HG02885 (cell line): ENCODE measurements around the gene KBTBD12.

Experiments used
- ATAC-seq: cut with Tn5 transposase; IDR thresholded peaks from one replicate; pipeline ENCODE4 v1.9.1; 2021; ENCODE audit warnings: mild to moderate bottlenecking; ENCODE audit not compliant: unreplicated experiment, poor library complexity

Gene KBTBD12

GRCh38 chr3:127982155-127982554 lies 67.1 kb downstream of the KBTBD12 start:
- ATAC-seq = no peak

DNA sequence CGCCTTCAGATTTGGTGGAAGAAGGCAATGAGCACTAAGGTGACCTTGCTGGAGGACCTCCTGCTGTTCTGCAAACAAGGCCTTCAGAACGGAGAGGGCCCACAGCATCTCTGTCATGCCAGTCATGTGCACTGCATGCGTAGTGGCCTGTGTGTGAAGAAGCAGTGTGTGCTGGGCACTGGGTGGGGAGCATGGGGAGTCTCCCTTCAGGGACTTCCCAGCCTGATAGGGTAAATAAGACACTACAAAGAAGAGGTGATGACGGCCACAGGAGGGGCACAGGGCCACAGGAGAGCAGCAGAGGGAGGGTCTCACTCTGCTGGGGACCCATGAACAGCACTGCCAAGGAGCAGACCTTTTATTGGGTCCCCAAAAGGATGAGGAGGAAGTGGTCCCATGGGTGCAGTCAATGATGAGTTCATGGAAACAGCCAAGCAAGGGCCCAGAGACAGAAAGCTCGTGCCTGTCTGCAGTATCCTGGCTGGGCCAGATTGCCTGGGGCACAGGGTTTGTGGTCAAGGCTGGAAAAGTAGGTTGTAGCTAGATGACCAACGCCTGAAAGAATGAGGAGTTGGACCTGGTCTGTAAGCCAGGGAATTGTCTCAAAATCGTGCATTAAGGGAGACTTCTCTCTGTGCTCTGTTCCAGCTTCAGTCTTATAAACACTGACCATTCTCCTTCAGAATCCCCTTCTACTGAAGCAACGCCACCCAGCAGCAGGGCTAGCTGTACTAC lies 69.4 kb downstream of the KBTBD12 start:
- no peak for ATAC-seq

DNA sequence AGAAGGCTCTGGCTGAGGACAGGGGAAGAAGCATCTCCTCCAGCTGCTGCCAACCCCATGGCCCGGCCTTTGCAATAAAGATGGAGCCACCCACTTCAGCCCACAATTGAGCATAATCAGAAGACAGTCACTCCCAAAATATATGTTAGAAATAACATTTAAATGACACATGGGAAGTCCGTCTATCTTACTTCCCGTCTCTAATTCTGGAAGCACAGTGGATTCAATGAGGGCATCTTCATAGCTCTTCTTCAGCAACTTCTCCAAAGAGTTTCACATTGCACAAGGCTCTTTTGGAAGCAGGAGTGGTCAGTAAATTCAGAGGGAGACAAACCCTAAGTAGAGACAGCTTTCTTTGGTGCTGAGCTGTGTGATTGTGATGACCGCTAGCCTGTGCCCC lies 70.2 kb downstream of the KBTBD12 start:
- no peak for ATAC-seq

- ATAC-seq = no peak
Measured at GRCh38 chr3:127985655-127986225, 70.7 kb downstream of the KBTBD12 start.

- no peak for ATAC-seq
Measured at GRCh38 chr3:127986803-127987202, 71.8 kb downstream of the KBTBD12 start.

DNA sequence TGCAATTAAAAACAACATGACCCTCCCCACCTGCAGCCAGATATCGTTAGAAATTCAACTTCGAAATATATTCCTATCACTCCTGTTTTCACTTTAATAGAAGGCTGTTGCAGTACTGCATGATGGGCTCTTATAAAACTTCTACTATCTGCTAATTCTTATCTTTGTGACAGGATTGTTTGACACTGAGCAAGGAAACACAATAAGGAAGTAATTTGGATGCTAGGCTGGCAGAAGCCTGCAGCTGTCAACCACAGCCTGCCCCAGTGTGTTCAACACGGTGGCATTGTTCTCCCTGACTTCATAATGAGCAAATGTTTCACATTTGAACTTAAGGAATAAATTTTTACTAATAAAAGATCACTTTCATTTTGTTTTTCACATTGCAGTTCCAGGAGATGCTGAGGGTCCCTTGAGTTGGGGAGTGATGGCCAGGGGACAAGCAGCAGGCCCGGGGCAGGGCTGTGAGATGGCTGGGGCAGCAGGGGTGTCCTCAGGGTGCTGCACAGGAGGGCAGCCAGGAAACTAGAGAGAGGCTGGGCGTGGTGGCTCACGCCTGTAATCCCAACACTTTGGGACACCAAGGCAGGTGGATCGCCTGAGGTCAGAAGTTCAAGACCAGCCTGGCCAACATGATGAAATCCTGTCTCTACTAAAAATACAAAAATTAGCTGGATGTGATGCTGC lies 72.4 kb downstream of the KBTBD12 start:
- ATAC-seq = no peak

- no peak for ATAC-seq
Measured at GRCh38 chr3:127988770-127989557, 73.9 kb downstream of the KBTBD12 start.

DNA sequence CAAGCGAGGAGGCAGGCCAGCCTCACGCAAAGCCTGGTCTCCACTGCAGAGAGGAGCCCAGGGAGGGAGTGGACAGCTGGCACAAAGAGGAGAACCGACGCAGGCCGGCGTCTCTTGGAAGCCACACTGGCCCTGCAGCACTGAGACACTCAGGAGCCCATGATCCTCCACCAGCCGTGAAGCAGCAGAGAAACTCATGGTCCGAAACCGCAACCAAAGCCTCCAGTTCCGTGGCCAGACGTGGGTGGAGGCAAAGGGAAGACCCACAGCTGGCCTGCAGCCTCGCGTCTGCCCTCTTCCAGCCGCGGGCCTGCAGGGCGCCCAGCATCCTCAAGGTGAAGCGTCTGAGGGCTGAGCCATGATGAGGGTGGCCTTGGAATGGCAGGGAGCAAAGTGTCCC lies 75.0 kb downstream of the KBTBD12 start:
- no peak for ATAC-seq

DNA sequence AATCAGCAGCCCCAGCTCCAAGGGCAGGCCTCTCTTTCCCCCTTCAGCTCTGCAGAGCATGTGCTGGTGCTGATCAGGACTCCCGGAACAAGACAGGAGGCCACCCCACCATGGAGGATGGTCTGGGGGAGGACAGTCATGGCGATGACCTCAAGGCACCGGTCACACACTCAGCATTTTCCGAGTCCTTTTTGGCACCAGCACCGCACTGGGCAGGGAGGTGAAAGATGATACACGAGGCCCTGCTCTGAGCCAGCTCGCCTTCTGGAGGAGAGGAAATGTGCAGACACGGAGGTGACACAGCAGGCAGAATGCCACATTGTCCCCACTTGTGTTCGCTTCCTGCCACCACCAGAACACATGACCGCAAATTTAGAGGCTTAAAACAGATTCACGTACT lies 75.4 kb downstream of the KBTBD12 start:
- no peak for ATAC-seq

- no peak for ATAC-seq
Measured at GRCh38 chr3:127991251-127991650, 76.2 kb downstream of the KBTBD12 start.

DNA sequence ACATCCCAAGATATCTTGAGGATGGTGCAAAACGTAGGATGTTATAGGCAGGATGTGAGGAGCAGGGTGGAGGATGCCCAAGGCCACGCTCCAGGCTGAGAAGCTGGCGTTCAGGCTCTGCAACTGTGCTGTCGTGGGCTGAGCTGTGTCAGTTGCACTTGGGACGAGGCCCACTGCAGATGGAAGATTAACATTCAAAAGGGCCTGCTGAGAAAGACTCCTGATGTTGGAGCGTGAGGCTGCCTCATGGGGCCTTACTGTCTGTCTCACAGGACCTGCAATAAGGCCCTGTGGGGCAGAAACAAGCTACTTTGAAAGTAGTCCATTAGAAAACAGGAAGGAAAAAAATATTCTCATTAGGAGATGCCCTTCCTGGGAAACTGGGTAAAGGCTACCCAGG lies 76.6 kb downstream of the KBTBD12 start:
- no peak for ATAC-seq

- ATAC-seq = no peak
Measured at GRCh38 chr3:127992127-127992526, 77.1 kb downstream of the KBTBD12 start.

- ATAC-seq = no peak
Measured at GRCh38 chr3:127994011-127994410, 79.0 kb downstream of the KBTBD12 start.

- ATAC-seq = no peak
Measured at GRCh38 chr3:127997016-127997415, 82.0 kb downstream of the KBTBD12 start.

DNA sequence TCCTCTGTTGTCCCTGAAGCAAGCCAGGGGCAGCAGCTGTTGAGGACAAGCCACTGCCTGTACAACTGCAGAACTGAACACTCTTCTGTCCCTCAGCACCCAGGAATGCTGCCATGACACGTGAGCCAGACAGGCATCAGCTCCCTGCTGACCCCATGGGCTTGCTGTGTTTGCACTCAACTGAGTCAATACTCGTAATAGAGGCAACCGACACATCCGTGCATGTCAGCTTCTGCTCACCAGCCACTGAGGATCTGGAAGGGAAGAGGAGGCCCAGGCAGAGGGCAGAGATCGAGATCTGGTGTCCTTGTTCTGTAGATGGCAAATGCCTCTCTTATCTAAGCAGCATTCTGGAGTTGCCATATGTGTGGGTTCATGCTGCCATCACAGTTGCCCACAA lies 82.9 kb downstream of the KBTBD12 start:
- ATAC-seq = no peak

GRCh38 chr3:127998596-127998995 lies 83.6 kb downstream of the KBTBD12 start:
- ATAC-seq = no peak

DNA sequence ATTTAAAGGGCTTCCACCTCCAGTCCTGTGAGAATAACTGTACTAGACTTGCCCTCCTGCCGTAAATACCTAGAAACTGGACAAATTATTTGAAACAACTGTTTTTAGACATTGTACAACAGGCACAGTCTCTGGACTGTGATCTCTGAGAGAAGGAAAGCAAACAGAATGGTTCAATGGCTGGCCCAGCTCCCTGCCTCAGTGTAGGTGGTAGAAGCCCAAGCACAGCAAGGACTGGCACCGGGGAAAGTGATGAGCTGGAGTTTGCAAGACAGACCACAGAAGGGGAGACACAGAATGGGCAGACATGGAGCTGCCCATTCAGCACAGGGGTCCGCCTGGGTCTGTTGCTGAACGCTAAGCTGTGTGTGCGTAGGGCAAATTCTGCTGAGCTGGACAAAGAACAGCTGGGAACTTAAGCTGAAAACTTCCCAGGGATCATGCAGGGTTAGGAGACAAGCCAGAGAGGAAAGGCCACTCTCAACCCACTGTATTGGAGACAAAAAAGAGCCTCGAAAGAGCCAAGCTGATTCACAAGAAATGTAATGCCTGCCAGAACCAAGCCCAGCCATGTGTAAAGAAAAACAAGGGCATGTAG lies 84.6 kb downstream of the KBTBD12 start:
- ATAC-seq = no peak

GRCh38 chr3:128001576-128001975 lies 86.5 kb downstream of the KBTBD12 start:
- no peak for ATAC-seq

DNA sequence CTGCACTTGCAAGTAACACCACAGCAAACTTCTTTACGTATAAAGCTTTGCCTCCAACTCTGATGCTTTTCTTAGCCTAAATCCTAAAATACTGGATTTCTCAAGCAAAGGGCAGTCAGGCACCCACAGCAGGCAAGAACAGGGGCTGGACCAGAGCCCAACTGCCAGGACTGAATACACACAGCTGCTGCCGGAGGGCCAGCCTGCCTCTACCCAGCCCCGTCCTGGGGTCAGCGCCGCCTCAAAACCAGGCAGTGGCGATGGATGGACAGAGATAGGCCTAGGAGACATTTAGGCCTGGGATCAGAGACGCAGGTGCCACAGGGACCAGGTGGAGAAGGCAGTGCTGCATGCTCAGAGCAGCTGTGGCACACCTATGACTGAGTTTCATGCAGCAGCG lies 89.6 kb downstream of the KBTBD12 start:
- no peak for ATAC-seq
